DND-41 (cell line): ENCODE measurements around the gene ZNF736.

ENCODE experiments used
- CTCF ChIP-seq: IDR thresholded peaks from 2 replicates; pipeline ENCODE4 v1.5.1; 2012; ENCODE audit warnings: borderline replicate concordance, low read length, moderate library complexity, mild to moderate bottlenecking; ENCODE audit not compliant: poor library complexity, severe bottlenecking; ENCODE audit errors: extremely low read depth
- EZH2 ChIP-seq: IDR thresholded peaks from 3 replicates; pipeline ENCODE4 v1.6.1; 2012; ENCODE audit warnings: borderline replicate concordance, low read depth, mild to moderate bottlenecking, moderate library complexity, low read length, inconsistent platforms; ENCODE audit not compliant: severe bottlenecking

GRCh38 chr7:64266341-64266919, 47.3 kb upstream of the ZNF736 start:
- TF ChIP-seq CTCF (no peak), EZH2 (no peak)
